Activated CD4-positive, alpha-beta T cell treated with anti-CD3 and anti-CD28 coated beads, Interleukin-2, amount 50 U/mL, for 48 hours (primary cell): ENCODE measurements around the gene ANO2.
"Not testable (repeated sequence)": the region's sequence is repeated elsewhere in the genome, so short reads cannot be mapped to it uniquely, and the experiment has no call there.

Source experiments
- DNase-seq, 2 experiments: peaks; one replicate each; pipeline ENCODE4 v3.0.0-alpha.2; 2020

ANO2 gene

DNA sequence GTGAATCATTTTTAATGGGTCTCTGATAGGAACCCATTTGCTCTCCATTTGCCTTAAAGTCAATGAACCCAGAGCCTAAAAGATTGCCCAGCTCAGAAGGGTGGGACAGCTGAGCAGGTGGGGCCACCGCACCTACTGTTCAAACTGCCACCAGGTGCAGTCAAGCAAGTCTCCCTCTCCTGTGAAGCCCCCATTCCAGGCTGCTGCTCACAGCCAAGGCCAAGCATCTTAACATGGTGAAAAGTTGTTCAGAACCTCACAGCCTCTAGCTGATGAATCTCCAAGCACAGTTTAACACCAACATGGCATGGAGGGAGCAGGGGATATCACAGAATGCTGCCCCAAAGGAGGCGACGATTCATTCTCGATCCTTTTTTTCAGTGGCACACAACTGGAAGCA lies 29.5 kb downstream of the ANO2 start:
- DNase-seq, result no peak

DNA sequence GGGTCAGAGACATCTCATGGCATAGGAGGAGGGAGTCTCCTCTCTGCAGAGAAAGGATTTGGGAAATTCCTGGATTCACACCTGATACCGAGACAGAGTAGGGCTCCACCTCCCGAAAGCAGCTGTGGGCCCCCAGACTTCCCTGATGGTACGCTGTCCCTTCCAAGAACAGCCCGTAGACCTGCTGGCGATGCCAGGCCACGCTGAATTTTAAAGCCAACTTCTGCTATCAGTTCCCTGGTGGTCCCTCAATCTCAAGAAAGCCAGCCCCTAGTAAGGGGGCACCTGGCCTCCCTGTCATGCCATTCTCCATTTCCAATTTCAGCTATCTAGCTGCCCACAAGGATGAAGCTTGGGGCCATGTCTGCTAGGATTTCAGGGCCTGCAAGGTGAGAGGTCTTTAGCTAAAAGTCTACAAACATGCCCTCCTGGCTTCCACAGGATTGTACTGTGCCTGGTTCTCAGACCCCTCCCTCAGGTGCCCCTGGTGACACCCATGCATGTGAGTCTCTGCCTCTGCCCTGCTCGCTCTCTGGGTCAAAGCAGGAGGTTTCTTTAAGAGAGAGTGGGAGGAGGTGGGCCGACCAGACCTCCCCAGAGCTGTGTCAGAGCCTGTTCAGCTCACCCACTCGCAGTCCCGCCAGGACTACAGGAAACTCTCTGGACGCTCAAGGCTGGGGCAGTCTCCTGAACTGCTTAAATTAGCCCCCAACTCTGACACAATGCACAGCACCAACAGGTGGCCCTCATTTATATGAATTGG lies 30.5 kb downstream of the ANO2 start:
- DNase-seq, result no peak

DNA sequence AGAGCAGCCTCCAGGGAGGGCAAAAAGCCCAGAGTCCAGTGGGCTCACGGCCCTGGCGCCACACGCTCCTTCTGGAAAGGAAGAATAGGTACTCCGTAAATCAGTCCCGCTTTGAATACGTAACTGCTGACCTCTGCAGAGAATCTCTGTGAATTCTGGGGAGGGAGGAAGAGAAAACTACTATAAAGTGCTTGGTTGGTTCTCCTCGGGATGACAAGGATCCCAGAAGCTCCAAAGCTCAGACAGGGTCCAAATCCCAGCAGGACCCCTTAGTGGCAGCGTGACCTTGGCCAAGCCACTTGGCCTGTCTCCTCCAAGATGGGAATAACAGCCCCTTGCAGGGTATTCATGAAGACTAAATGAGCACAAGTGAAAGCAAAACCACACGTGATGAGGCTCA lies 31.7 kb downstream of the ANO2 start:
- DNase-seq, result no peak

DNA sequence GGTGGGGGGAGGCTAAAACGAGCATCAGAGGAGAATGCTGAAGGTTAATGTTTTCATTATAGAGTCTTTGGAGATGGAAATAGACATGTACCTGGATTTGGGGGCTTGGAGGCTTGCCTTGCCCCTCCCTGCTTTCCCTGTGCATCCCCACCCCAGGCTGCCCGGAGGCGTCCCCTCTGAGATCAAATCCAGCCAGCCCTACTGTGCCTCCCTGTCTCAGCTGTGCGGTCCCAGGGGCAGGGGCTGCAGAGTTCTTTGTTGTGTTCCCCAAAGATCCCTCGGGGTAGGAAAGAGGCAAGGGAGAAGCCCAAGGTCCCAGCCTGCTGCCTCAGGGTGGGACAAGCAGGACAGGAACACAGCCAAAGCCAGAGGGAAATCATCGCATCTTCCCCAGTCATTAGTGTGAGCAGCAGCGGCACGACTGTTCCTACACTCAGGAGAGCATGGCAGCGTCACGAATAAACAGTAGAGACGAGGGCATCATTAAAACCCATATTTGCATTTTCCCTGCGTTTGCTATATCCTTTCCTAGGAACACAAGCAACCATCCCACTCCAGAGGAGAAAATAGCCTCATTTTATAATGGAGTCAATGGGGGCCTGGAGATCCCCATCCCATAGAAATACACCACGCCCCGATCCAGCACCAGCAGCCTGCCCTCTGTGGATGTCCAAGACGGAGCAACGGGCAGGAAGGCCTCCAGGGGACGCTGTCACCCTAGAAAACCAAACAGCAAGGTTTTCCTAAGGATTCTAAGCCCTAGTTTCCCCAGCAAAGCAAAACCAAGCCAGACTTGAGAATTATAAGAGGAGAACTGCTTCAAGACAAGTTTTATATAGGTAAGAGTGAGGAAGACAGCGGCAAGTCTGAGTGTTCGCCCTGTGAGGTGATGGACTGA lies 32.4 kb downstream of the ANO2 start:
- DNase-seq, result no peak

DNA sequence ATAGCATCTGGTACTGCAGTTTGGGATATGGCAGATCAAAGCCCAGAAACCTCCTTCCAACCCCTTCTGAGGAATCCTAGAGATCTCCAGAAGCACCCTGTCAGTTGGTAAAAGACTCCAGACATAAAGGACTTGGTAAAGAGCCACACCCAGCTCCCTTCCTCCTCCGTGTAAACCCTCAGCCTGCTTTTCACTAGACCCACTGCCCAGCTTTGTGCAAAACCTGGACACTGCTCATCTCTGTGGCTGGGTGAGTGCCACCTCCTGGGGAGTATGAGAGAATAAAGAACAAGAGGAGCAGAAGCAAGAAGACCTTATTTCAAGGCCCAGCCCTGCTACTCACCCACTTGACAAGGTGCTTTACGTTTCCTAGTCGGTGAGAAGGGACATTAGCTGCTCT lies 33.0 kb downstream of the ANO2 start:
- DNase-seq, result no peak

DNA sequence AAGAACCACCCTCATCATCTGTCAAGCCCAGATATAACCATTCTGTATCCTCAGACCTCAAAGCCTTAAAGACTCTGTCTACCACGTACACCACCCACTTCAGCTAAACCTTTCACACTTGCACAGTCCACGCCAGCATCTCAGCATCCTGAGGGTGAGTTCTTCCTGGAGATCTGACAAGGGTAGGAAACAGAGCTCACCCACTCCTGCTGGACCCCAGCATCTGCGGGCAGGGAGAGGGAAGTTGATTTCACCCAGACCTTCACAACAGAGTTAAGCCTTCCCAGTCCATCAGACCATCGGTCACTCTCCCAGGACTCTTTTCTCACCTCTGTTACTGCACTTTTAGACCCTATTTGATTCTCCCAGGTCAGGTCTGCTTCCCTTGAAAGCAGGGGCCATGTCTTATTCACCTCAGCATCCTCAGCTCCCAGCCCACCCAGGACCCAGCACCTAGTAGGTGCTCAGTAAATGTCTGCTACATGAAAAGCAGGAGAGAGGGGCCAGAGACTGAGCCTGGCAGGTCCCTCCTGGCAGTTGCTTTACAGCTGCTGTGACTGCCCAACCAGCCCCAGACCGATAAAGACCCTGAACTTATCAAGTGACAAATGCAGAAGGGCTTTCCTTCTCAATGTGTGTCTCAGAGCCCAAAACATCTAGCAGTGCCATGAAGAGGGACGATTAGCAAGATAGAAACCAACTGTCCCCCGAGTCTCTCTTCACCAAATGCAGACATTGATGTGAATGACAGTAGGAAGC lies 34.1 kb downstream of the ANO2 start:
- no peak for DNase-seq

- DNase-seq, result no peak
Observed at GRCh38 chr12:5909560-5909959, 35.5 kb downstream of the ANO2 start.

- DNase-seq, result no peak
Observed at GRCh38 chr12:5908251-5908650, 36.8 kb downstream of the ANO2 start.

DNA sequence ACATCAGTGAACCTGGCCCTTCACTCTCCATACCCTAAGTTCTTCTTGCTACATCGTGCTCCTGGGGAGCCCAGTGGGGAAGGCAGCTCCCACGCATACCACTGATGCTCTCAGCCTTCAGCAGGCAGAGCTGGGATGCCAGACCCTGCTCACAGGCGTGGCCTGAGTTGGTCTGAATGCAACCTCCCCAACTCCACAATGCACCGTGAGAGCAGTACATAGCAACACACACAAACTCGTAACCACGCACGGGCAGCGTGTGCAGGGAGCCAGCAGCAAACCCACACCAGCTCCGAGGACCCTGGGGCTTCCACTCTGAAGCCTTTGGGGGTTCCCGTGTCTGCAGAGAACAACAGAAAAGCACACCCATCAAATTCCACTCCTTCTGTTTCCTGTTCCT lies 37.3 kb downstream of the ANO2 start:
- no peak for DNase-seq

DNA sequence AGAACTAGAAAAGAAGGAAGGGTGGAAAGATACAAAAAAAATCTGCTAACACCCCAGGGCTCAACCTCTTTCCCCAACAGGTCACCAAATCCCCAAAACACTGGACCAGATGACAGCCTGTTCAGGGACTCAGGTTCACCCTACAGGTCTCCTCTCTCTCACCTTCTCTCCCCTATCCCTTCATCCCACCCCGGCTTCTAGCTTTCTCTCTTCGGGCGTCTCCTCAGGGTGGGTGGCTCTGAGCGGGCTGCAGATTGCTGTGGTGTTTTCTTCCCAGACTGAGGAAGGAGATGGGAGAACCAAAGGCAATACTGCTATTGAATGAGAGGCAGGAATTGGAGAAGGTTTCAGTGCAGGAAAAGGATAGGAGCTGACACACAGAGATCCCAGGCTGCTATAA lies 39.3 kb downstream of the ANO2 start:
- DNase-seq, result no peak

GRCh38 chr12:5904969-5905368 lies 40.1 kb downstream of the ANO2 start:
- DNase-seq, result no peak

GRCh38 chr12:5904441-5904840 lies 40.6 kb downstream of the ANO2 start:
- no peak for DNase-seq

- no peak for DNase-seq
Observed at GRCh38 chr12:5902736-5903135, 42.3 kb downstream of the ANO2 start.

- no peak for DNase-seq
Observed at GRCh38 chr12:5901416-5901815, 43.6 kb downstream of the ANO2 start.

DNA sequence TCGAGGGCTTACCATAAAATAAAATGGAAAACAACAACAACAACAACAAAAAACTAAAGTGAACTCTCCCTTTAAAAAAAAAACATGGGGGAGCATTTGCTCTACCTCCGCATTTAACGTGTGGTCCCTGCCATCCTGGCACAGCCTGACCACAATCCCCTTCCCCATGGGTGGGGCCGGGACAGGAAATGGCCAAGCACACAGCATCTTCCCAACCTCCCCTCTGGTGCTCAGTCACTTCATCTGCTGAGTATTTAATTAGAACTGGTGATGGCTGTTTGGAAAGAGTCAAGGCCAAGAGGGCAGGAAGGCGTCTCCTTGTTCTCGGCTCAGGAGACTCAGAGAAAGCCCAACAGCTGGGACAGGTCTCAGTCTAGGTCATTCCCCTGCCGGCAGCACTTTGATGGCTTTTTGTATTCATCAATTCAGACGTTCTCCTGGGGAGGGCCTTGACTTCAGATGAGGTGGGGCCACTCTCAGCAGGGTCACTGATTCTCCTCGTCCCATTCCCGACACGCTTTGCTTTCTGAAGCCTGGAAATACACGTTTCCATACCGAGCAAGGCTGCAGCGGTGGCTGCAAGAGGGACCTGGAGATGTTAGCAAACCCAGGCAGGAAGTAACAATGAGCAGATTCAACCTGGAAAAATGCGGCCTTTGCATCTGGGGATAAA lies 44.4 kb downstream of the ANO2 start:
- DNase-seq, result no peak

- no peak for DNase-seq
Observed at GRCh38 chr12:5900076-5900475, 45.0 kb downstream of the ANO2 start.

- DNase-seq, result no peak
Observed at GRCh38 chr12:5899675-5900074, 45.4 kb downstream of the ANO2 start.

DNA sequence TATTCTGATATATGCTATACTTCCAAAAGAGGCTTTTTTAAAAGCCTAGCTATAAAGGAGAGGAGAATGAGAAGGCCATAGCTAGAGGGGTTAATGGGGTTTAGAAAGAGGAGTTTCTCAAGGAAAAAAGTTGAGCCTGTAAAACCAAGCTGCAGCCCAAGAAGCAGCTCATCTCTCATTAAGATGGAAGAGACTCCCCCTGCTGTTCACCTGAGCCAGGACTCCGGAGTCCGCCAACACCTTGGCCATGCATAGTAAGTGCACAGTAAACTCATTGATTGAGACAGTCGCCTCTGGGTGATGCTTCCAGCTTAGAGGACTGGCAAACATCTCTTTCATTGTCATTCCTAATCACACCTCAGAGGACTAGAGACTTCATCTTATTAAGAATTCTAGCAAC lies 46.2 kb downstream of the ANO2 start:
- no peak for DNase-seq

DNA sequence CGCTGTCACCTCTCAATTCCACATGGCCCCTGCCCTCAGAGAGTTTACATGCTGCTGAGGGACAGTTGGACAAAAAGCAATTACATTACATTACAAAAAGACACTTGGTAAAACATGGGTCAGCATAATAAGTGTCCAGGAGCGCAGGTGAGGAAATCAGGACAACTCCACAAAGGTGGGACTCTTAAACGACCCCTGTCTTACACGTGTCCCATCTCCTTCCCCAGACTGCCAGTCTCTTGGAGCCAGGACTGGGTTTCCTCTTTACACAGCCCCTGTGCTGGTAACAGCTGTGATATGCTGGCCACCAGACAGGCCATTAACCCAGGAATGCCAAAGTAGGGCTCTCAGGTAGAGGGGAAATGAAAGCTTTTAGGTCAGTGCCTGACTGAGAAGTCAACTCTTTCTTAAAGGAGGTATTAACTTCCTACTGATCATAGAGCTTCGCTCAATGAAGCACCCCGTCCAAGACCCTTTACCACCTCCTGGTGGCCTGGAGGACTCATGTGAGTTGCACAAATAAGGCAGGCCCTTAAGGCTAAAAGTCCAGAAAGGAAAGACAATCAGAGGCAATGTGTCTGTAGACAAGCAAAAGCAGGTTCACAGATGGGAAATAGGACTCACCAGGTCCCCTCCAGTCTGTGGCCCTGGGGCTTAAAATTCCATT lies 55.5 kb downstream of the ANO2 start:
- peak; percentile 34 to 47 for DNase-seq

GRCh38 chr12:5888816-5889315 lies 56.2 kb downstream of the ANO2 start:
- DNase-seq, result no peak

DNA sequence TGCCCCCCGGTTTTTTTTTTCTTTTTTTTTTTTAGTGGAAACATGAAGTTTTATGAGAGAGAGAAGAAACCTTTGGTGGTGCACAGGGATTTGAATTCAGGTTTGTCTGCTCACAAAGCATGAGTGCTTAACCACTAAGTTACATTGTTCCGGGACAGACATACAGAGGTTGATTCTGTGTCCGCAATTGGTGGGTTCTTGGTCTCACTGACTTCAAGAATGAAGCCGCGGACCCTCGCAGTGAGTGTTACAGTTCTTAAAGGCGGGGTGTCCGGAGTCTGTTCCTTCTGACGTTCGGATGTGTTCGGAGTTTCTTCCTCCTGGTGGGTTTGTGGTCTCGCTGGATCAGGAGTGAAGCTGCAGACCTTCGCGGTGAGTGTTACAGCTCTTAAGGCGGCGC lies 57.2 kb downstream of the ANO2 start:
- not testable (repeated sequence) for DNase-seq

- DNase-seq, result no peak
Observed at GRCh38 chr12:5884866-5885265, 60.2 kb downstream of the ANO2 start.
